Measurements from ENCODE around the gene UBALD2. TPM values are rescaled to one million over a fixed set of nuclear protein-coding genes. Genes with fewer than 3 reads are reported as not detected.

UBALD2 gene
- total and polyA plus RNA-seq, 2 of the 13 experiments (the other 11 are each of a cell fraction or from before 2014, with no cell fraction given), result 3.3 to 89.7 TPM

DNA sequence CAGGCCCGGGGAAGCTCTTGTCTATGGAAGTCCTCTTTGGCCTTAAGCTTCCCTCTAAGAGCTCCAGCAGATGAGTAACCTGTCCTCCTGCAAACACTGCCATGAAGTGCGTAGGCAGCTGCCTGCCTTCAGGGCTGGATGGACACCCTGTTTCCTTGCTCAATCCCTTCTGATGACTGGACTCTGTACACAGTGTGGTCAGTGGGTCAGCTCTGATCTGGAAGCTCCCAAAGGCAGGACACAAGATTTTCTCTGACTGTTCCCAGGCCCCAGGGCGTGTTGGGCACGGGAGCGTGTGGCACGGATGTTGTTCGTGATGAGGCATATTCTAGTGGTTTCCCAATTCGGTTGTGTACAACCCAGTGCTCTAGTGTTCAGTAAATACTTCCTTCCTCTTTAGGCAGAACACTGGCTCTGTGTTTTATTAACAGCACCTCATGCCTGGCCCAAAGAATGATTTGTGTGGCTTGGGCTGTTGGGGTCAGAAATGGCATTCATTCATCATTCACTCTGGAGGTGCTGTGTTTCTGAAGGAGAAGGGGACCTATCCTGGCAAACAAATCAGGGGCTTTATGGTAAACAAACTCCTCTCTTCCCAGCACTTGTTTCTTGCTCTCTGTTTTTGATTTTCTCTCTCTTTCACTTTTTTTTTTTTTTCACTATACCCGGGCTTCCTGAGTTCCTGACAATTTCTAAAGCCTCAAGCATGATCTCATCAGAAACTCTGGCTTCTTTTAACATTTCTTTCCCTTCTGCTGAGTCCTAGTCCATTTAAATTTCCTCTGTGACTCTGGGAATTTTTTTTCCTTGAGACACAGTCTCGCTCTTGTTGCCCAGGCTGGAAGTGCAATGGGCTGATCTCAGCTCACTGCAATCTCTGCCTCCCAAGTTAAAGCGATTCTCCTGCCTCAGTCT, 12.9 kb upstream of the UBALD2 start (continued):
- TF ChIP-seq ZNF740 (CRISPR knock-in tag; IDR thresholded peaks at IDR 0.05) (no peak), HNRNPK (IDR thresholded peaks at IDR 0.05; ENCODE audit: low read depth, low read length, poor library complexity, severe bottlenecking) (no peak), DNMT1 (CRISPR knock-in tag; IDR thresholded peaks at IDR 0.05) (peak; percentile 70; the same call in 1 of the 2 replicates), RCOR2 (CRISPR knock-in tag; IDR thresholded peaks at IDR 0.05) (peak; percentile 92), AKAP8 (CRISPR knock-in tag; IDR thresholded peaks at IDR 0.05) (0 out of 2 replicates have a peak, but pooled peaks have one; percentile 54), CBX5 (CRISPR knock-in tag; IDR thresholded peaks at IDR 0.05; ENCODE audit: borderline replicate concordance) (peak; percentile 97), ZMYM4 (CRISPR knock-in tag; IDR thresholded peaks at IDR 0.05) (0 out of 2 replicates have a peak, but pooled peaks have one; percentile 48), IRF1 (CRISPR knock-in tag; IDR thresholded peaks at IDR 0.05; ENCODE audit: low read depth) (0 out of 2 replicates have a peak, but pooled peaks have one; percentile 71), POGK (CRISPR knock-in tag; conservative IDR thresholded peaks at IDR 0.05) (peak; percentile 91), ZNF33A (CRISPR knock-in tag; IDR thresholded peaks at IDR 0.05; ENCODE audit: borderline replicate concordance) (no peak), BHLHE40 (IDR thresholded peaks at IDR 0.05; ENCODE audit: low read length) (peak; percentile 98), ZBTB8A (CRISPR knock-in tag; IDR thresholded peaks at IDR 0.05; ENCODE audit: borderline replicate concordance, low read depth) (no peak), SMAD3 (CRISPR knock-in tag; IDR thresholded peaks at IDR 0.05) (peak; percentile 97), HDAC1 (CRISPR knock-in tag; IDR thresholded peaks at IDR 0.05) (peak; percentile 66; the same call in 1 of the 2 replicates), ZNF253 (CRISPR knock-in tag; IDR thresholded peaks at IDR 0.05; ENCODE audit: borderline replicate concordance) (peak; percentile 61; the same call in 1 of the 2 replicates), ZSCAN21 (CRISPR knock-in tag; IDR thresholded peaks at IDR 0.05; ENCODE audit: borderline replicate concordance) (peak; percentile 94; the same call in 1 of the 2 replicates), ETV6 (CRISPR knock-in tag; conservative IDR thresholded peaks at IDR 0.05) (0 out of 2 replicates have a peak, but pooled peaks have one; percentile 70), ZNF414 (CRISPR knock-in tag; IDR thresholded peaks at IDR 0.05) (peak; percentile 92; the same call in 1 of the 2 replicates), ISL2 (CRISPR knock-in tag; IDR thresholded peaks at IDR 0.05) (0 out of 2 replicates have a peak, but pooled peaks have one; percentile 27), MATR3 (CRISPR knock-in tag; IDR thresholded peaks at IDR 0.05) (no peak), HMGXB4 (CRISPR knock-in tag; IDR thresholded peaks at IDR 0.05; ENCODE audit: borderline replicate concordance in 1 of 2, low read depth in 1 of 2) (peak; percentile 21 to 23; a peak in 2 of 4 replicates)

Measured in HepG2 (cell line).